ENCODE data around the gene ROR2. TPM values are rescaled to one million over a fixed set of nuclear protein-coding genes. Genes with fewer than 3 reads are reported as not detected.

Gene ROR2
- total and polyA plus RNA-seq, 2 of the 8 experiments (the other 6 are each of a cell fraction or from before 2014, with no cell fraction given), result 2.7 to 4.3 TPM

GRCh38 chr9:91789941-91790340 lies 160.1 kb downstream of the ROR2 start:
- CTCF ChIA-PET (ENCODE audit: partially characterized antibody), result interaction anchor here (1.0 to 2.2 kb wide), 3 partner anchors 32 to 240 kb away, joined by 4 to 7 read pairs (median 6); no protein-coding TSS in a partner anchor
- POLR2A ChIA-PET (ENCODE audit: partially characterized antibody), result interaction anchor here (0.6 kb wide), 1 partner anchor 26 kb away, joined by 3 read pairs; no protein-coding TSS in a partner anchor
- Histone ChIP-seq H2BK5ac (ENCODE audit: low read depth, low read length) (no peak overlapping the region), H2BK20ac (ENCODE audit: low read length) (no peak overlapping the region), H3K4me3 (ENCODE audit: extremely low read depth in 1 of 4, insufficient read depth in 2 of 4, low read depth in 3 of 4, low read length in 4 of 4) (no peak overlapping the region), H3K4me1 (replicated peaks in 1 of 4; ENCODE audit: control insufficient read depth in 3 of 4, insufficient read depth in 4 of 4, low read length in 3 of 4) (no peaks in the 10 kb centered on the region), H3K4ac (replicated peaks; ENCODE audit: insufficient read length, low read depth, low read length) (no peak overlapping the region), H3K23me2 (ENCODE audit: low read depth, low read length) (no peaks in the 10 kb centered on the region), H3K9me3 (ENCODE audit: insufficient read depth in 2 of 2, low read depth in 1 of 2, low read length in 1 of 2) (no peaks in the 10 kb centered on the region), H3K79me2 (ENCODE audit: control insufficient read depth in 1 of 2, insufficient read depth in 2 of 2, low read length in 2 of 2) (no peaks in the 10 kb centered on the region), H3K56ac (replicated peaks; ENCODE audit: insufficient read length, low read depth, low read length) (no peak overlapping the region), H3K14ac (ENCODE audit: insufficient read length) (no peak overlapping the region), H3K4me2 (ENCODE audit: insufficient read depth in 1 of 2, low read depth in 2 of 2, low read length in 2 of 2) (no peak overlapping the region), H3K27me3 (replicated peaks in 1 of 4; ENCODE audit: control insufficient read depth in 3 of 4, extremely low read depth in 1 of 4, insufficient read depth in 3 of 4, low read length in 3 of 4) (no peaks in the 10 kb centered on the region), H2BK15ac (ENCODE audit: low read length) (no peak overlapping the region), H2BK12ac (ENCODE audit: low read depth, low read length) (no peak overlapping the region), H4K91ac (replicated peaks; ENCODE audit: insufficient read length, low read length) (no peak overlapping the region), H3K79me1 (ENCODE audit: low read depth, low read length) (no peaks in the 10 kb centered on the region), H4K5ac (ENCODE audit: insufficient read length, low read depth, low read length) (no peak overlapping the region), H4K8ac (ENCODE audit: extremely low read depth, insufficient read depth, low read length) (no peak overlapping the region), H3K27ac (ENCODE audit: low read depth, low read length) (no peak overlapping the region), H2AFZ (ENCODE audit: low read length) (no peak overlapping the region), H4K20me1 (replicated peaks in 1 of 2; ENCODE audit: control insufficient read depth in 1 of 2, insufficient read depth in 2 of 2, low read length in 2 of 2) (no peaks in the 10 kb centered on the region), H3K18ac (ENCODE audit: extremely low read depth, low read length) (no peak overlapping the region), H3K9ac (replicated peaks in 1 of 4; ENCODE audit: extremely low read depth in 1 of 4, low read depth in 3 of 4, low read length in 3 of 4) (no peak overlapping the region), H2BK120ac (replicated peaks; ENCODE audit: low read depth, low read length) (no peak overlapping the region), H3K36me3 (ENCODE audit: control insufficient read depth in 2 of 4, insufficient read depth in 4 of 4, low read length in 3 of 4) (no peaks in the 10 kb centered on the region), H3K23ac (ENCODE audit: insufficient read length) (no peak overlapping the region), H2AK5ac (ENCODE audit: low read depth, low read length) (no peak overlapping the region)
- TF ChIP-seq HDAC6 (IDR thresholded peaks at IDR 0.05; ENCODE audit: low read depth, low read length) (no peak), CHD2 (IDR thresholded peaks at IDR 0.05; ENCODE audit: low read length) (no peak), CBX8 (IDR thresholded peaks at IDR 0.05; ENCODE audit: borderline replicate concordance, low read depth, low read length) (no peak), POLR2A (IDR thresholded peaks at IDR 0.05; ENCODE audit: control extremely low read depth in 1 of 2, low read depth in 2 of 2, low read length in 2 of 2) (no peak), TEAD4 (IDR thresholded peaks at IDR 0.05; ENCODE audit: low read depth, low read length) (no peak), BCL11A (IDR thresholded peaks at IDR 0.05; ENCODE audit: low read depth in 2 of 2, low read length in 2 of 2) (no peak), KDM5A (IDR thresholded peaks at IDR 0.05; ENCODE audit: low read length) (no peak)
- TF ChIP-seq, protein P1, sequence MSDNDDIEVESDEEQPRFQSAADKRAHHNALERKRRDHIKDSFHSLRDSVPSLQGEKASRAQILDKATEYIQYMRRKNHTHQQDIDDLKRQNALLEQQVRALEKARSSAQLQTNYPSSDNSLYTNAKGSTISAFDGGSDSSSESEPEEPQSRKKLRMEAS (IDR thresholded peaks at IDR 0.05), result no peak
- DNase-seq (ENCODE audit: low read depth in 1 of 2, low spot score in 2 of 2), result no peak
- FAIRE-seq, result no peak
- 84% methylated on average over 3 of the region's 3 CpGs; no CpG with 5 or more reads in 1 of the 2 experiments for WGBS, 2 experiments (ENCODE audit: extremely low coverage in 1 of 2, insufficient coverage in 1 of 2, insufficient read length in 1 of 2, insufficient replicate concordance in 2 of 2, low coverage in 1 of 2, low lambda C conversion rate in 2 of 2, missing lambda C conversion rate in 1 of 2)

Data from H1 (cell line).